Tongue (tissue), 2 donors: Measurements from ENCODE around the gene PLEKHH3. TPM values are rescaled to one million over a fixed set of nuclear protein-coding genes. Genes with fewer than 3 reads are reported as not detected.
"Not testable (repeated sequence)": the region's sequence is repeated elsewhere in the genome, so short reads cannot be mapped to it uniquely, and the experiment has no call there.

Source experiments
- DNase-seq: peaks from one replicate; pipeline ENCODE4 v3.0.0-alpha.2; 2015
- total RNA-seq: library from RNA; depleted of rRNA; stranded (reverse); fragments of >200 nt; gene quantifications from one replicate; pipeline ENCODE4 v1.2.3, GENCODE V29; 2014

PLEKHH3 gene
- total RNA-seq, 1 donor from 2014 or later = 38.9 TPM

DNA sequence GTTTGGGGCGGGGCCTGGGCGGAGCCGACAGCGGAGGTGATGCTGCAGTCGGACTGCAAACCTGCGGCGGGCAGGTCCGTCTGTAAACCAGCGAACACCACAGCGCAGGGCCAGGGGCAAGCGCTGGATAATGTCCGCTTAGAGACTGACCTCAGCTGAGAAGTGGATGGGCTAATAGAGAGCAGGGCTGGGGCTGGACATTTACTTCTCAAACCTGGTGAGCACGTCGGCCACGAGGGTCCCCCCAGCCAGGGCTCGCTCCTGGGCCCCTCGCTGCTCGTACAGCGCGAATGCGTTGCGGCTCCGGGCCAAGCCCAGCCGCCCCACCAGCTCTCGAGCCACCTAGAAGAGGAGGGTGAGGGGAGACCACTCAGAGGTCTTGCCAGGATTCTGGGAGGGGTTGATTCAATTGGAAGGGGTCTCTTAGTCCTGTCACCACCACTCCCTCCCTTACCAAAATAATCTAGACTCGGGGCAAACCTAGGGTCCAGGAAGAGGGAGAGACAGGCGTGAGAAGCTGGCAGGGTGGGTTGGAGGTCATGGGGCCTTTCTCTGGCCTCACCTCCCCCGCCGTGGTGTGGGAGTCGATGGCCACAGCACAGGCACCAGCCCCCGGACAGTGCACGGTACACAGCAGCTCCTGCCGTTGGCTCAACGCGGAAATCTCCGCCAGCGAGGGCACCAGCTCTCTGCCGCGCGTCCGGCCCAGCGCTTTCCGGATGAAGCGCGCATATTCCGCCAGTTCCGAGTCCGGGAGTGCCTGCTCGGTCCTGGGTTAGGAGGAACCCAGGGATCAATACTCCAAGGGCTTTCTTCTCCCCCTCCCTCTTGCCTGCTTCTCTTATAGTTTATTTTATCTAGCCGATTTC lies 5.8 kb downstream of the PLEKHH3 start:
- no peak for DNase-seq

DNA sequence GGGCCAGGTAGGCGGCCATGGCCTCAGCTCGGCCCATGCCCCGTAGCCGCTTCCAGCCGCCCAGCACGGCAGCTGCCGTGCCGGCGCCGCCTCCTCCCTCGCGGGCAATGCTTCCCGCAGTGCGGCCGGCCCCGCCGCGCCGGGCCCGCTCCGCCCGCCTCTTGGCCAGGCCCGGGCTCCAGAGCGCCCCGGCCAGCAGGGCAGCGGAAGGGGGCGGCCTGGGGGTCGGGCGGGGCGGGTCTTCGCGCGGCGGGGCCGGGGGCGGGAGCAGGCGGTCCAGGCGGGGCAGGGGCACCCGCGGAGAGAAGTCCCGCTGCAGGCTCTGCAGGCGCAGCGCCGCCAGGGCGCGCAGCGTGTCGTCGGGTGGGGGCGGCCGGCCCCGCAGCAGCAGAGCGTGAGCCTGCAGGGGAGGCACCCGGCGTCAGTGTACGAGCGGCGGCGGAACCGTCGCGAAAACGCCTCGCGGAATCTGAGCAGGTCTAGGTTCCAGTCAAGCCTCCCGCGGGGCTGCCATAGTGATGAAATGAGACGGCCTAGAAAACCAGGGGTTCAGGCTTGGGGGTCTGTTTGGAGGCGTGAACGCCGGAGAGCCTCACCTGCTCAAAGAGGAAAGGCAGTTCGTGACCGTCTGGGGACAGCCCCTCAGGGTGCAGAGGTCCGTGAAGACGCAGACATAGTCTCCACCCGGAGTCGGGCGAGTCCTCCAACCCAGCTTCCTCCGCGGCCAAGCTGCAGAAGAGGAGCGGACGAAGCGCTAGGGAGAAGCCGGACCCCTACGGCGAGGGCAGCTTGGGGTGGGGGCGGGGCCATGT lies 6.6 kb downstream of the PLEKHH3 start:
- no peak for DNase-seq

DNA sequence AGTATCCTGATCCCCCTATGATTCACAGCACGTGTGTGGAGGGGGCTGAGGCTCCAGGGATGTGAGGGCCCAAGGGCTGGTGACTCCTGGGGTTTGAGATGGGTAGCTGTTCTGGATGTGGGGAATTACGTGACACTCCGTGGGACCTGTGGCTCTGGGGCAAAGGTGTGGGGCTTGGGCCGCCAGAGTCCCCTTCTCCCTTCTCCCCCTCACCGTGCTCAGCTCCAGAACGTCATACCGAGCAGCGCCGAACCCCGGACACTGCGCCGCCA lies 7.2 kb downstream of the PLEKHH3 start:
- DNase-seq = no peak

DNA sequence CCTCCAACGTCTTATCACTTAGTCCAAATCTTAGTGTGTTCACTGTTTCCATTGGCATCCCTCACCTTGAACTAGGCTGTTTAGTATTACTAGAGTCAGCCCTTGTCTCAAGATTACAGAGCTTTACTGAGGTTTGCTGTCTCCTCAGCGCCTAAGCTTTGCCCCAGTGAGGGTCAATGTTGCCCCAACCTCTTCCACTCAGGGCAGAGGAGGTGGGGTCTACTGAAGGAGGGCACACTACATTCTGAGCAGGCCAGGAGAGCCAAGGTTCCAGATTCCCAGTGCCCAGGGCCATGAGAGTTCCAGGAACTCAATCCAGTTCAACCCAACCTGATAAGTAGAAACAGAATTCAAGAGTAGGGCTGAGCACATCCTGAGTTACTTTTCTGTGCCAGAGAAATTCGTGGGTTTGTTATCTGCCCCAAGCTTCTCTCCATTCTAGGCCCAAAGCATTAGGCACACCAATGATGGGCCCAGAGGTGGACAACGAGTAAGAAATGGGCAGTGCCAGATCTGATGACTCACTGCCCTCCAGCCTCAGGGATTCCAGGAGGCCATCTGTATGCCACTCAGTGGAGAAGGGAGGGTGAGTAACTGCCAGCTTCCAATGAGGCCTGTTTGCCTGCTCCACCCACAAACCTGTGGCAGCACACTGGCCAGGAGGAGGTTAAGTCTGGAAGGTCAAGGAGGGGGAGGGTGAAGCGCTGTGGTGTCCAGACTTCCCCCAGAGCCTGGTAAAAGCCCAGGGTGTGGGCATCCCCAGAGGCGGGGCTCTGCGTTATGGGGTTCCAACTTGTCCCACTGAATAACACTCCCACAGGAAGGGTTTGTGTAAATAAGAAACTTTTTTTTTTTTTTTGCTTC lies 9.5 kb downstream of the PLEKHH3 start:
- no peak for DNase-seq

DNA sequence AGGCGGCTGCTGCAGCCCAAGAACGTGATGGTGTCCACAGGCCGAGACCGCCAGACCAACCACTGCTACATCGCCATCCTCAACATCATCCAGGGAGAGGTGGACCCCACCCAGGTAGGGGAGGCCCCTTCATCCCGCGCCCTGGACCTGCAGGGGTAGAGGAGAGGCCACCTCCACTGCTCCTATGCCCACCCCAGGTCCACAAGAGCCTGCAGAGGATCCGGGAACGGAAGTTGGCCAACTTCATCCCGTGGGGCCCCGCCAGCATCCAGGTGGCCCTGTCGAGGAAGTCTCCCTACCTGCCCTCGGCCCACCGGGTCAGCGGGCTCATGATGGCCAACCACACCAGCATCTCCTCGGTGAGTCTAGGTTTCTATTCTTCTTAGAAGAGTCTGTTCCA lies 10.7 kb downstream of the PLEKHH3 start:
- not testable (repeated sequence) for DNase-seq

- DNase-seq = no peak
Measured at GRCh38 chr17:42665581-42666001, 11.2 kb downstream of the PLEKHH3 start.

GRCh38 chr17:42660692-42661345 lies 16.0 kb downstream of the PLEKHH3 start:
- no peak for DNase-seq

- not testable (repeated sequence) for DNase-seq
Measured at GRCh38 chr17:42659932-42660274, 16.9 kb downstream of the PLEKHH3 start.

DNA sequence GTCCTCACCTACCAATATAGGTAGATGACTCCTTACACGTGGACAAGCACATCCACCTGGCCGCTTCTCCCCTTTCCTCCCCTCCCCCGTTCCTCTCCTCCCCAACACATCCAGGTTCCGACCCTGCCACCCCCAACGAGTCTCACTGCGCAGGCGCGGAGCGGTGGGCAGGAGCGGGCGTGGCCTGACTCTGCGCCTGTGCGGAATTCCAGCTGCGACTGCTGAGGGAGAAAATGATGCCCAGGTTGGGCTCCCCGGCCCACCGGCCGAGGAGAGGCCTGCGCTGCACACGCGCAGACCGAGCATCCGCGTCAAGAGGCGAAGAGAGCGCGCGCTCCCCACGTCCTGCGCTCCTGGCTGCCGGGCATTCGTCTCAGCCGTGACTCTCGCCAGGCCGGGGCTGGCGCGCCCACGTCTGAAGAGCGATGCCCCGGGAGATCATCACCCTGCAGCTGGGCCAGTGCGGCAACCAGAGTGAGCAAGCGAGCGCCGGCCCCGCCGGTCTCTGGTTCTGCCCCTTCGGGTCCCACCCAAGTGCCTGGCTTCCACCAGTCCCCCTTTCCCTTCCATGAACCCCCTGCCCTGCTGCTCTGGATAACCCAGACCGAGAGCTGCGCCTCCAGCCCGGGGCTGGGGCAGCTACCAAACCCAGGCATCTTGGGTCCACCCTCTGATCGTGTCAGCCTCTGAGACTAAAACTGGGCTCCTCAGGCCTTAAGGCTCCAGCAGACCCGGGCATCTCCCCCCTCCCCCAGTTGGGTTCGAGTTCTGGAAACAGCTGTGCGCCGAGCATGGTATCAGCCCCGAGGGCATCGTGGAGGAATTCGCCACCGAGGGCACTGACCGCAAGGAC lies 17.5 kb downstream of the PLEKHH3 start, which contains the start of gene TUBG2:
TUBG2 (plus strand) TSS at position 206 of the 853 bp plus-strand sequence; CDS start at position 426, 220 bp downstream.
- DNase-seq = peak; percentile 96

GRCh38 chr17:42657824-42658588 lies 18.8 kb downstream of the PLEKHH3 start:
- no peak for DNase-seq

GRCh38 chr17:42655528-42655927 lies 21.3 kb downstream of the PLEKHH3 start:
- DNase-seq = no peak

DNA sequence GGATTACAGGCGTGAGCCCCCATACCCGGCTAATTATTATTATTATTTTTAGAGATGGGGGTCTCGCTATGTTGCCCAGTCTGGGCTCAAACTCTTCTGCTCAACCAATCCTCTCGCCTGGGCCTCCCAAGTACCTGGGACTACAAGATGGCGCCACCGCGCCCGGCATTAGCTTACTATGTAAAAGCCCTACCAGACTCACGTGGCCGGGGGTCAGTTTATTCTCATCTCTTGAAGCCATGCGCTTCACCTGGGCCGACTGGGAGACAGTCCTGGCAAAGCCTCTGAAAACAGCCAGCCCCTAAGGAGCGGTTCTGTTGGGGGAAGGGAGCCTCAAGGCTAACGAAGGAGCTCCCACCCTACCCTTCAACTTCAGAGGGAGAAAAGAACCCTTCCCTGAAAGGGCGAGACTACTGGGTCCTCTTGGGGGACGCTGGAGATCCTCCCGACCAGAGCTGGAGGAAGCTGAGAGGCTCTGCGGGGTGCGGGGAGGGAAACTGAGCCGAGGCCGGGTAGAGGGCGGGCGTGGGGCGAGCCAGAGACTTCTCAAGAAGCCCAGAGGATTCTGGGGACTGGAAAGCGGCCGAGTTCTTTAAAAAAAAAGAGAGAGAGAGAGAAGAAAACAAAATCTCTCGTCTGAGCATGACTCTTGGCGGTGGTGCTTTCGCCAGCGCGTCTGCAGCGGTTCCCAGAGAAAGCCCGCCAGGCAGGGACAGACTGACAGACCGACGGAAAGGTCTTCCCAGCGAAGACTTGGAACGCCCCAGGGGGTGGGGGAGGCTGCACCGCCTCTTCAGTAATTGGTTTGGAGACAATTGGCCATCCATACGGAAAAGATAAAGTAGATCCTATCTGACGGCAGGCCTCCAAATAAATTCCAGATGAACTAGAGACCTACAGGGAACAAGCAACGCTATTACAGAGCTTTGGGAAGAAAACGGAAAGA lies 23.3 kb downstream of the PLEKHH3 start:
- DNase-seq = peak; percentile 85

DNA sequence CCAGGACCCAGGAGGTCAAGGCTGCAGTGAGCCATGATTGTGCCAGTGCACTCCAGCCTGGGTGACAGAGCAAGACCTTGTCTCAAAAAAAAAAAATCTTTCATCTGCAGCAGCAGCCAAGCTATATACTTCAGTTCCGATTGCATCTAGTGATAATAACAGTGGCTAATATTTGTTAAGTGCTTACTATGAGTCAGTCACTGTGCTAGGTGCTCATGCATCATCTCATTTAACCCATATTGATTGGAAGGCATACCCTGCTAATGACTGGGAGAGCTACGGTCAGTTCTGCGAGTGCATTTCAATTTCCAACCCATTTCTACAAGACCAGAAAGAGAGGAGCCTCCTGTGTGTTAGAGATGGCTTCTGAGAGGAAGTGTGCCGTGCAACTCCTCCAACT lies 25.4 kb downstream of the PLEKHH3 start:
- no peak for DNase-seq

DNA sequence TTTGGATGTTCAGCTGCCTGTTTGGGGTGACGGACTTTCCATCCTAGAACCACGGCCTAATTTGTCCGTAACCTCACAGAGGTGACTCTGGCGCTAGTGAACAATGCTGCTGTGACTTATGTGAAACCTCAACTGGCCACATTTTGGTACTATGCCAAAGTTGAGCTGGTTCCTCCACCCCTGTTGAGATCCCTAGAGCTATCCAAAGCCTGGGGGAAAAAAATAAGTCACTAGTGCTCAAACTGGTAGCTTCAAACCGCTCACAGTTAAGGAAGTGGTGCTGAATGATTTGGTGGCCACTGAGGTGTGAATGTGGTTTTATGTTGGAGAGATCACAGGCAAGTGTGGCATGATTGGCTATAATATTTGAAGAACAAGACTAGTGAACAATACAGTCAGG lies 29.0 kb downstream of the PLEKHH3 start:
- no peak for DNase-seq

DNA sequence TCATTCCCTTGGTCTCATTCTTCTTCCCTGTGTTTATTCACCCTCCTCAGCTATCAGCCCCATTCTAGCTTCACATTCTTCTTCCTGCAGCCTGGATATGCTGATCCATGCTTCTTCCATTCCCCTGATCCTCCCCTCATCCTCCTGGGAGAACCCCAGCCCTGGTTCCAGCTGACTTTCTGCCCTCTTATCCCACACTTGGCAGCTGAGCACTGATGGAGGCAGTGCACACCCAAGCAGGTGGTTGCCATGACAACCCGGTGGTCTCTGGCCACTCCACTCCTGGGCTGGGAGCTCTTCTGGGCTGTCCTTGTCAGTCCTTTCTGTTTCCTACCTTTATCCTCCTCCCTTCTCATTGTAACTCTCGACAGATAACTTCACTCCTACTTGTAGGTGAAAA lies 34.5 kb downstream of the PLEKHH3 start:
- DNase-seq = no peak

DNA sequence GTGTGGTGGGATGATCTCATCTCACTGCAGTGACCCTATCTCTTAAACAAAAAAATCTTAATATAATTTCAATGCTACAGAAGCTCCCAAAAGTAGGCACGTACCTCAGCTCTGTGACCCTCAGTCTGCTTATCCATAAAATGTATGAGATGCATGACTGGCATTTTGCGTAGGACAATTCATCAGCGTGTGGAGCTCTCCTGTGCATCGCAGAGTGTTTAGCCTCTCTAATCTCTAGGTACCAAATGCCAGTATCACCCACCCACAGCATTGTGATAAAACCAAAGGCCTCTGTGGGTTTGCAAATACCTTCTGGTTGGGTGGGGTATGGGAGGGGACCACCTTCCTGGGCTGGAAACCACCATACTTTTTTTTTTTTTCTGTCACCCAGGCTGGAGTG lies 36.7 kb downstream of the PLEKHH3 start:
- no peak for DNase-seq

DNA sequence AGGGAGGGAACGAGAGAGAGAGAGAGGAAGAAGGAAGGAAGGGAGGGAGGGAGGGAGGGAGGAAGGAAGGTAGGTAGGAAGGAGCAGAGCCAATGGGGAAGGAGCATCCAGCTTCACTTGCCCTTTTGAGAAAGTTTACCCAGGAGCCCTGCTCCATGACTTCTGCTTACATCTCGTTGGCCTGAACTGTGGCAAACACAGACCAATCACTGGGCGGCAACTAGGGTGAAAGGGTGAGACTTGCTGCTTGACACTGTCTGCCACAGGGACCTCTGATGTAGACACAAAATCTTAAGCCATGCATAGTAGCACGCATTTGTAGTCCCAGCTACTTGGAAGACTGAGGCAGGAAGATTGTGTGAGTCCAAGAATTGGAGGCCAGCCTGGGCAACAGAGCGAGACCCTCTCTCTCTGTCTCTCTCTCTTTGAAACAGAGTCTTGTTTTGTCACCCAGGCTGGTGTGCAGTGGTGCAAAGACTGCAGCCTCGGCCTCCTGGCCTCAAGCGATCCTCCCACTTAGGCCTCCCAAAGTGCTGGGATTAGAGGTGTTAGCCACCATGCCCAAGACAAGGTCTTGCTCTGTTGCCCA lies 37.2 kb downstream of the PLEKHH3 start:
- no peak for DNase-seq

DNA sequence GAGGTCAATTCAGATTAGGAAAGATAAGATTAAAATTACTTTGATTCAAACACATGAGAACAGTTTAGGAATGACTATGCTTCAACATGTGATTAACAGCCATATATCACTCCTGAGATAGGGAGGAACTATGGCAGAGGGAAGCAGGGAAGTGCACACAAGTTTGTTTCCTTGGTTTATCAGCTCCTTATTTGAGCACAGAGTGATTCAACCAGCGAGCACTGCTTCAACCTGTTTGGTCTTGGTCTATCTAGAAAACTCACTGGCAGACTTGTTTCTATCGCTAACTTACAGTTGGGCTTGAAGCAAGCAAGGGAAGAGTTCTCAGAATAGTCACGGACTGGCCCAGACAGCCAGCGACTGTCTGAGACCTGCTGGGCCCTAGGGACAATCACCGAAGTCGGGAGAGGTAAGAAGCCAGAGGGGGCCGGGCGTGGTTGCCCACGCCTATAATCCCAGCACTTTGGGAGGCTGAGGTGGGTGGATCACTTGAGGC lies 43.8 kb downstream of the PLEKHH3 start:
- no peak for DNase-seq
